ENCODE results near the gene NCOA7.

The NCOA7 gene

DNA sequence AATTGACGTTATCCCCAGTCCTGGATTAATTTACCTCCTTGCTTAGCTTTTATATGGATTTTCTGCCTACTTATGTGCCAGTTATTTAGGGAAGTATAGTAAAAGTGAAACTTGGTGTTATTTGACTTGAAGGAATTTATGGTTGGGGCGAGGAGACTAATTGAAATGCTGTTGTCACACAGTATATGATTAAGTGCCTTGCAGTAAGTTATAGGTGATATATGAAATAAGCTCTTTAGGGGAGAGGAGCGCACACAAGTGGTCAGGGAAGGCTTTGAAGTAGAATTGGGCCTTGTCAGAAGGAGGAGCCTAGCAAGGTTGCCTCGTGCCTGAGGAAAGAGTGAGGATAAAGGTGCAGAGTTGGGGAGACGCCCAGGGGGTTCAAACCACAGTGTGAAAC, 20.5 kb downstream of the NCOA7 start:
- DNase-seq = no peak

DNA sequence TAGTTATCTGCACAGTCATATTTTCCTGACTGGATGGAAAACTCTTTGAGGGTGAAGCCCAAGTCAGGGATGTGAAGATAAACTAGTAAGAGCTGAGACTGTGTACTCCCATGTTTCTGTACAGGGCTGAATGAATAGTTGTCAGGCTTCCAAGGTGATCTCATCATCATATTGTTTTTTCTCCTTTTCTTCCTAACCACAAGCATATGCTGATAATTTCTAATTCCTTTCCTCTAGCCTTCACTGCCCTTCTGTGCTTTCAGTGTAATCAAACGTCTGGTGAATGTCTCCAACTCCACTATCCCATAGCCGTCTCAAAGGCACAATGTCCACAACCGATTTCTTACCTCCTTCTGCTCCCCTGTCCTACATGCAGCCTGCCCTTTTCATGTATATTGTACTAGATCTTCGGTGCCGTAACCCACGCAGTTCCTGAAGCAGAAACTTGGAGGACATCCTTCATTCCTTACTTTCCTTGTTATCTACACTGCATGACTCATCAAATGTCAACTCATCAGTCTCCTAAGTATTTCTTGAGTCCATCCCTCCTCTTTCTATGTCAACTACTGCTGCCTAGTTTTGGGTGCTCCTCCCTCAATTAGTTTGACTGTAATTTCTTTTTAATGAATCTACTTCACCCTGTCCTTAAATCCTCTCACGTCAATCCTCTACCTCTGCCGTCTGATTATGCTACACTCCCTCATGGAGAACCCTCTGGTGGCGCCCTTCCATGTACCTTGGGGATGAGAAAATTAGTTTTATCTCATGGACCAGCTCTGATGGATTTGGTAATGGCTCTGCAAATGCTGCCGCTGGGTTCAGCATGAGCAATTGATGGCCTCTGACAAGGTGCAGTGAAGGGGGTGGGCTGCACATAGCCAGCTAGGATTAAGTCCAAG, 21.9 kb downstream of the NCOA7 start:
- DNase-seq = no peak

DNA sequence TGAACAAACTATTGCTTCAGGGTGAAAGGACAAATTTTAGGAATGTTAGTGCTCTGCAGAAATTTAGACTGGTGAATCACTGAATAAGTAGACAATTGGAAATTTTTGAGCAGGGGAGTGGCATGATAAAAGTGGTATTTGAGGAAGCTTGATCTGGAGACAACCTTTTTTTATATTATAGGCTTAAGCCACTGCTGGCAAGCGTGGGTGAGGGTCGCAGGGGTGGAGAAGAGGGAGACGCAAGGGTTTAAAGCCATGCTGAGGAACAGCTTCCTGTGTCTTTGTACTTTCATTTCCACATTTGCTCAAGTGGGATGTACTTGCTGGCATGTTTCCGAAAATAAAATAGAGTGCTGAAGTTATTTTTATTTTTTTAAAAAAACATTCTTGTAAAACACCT, 23.7 kb downstream of the NCOA7 start:
- DNase-seq = no peak

GRCh38 chr6:125815080-125815910, 24.5 kb downstream of the NCOA7 start:
- DNase-seq = no peak

GRCh38 chr6:125816828-125817280, 26.1 kb downstream of the NCOA7 start:
- DNase-seq = no peak

GRCh38 chr6:125818225-125818657, 27.5 kb downstream of the NCOA7 start:
- DNase-seq = no peak

DNA sequence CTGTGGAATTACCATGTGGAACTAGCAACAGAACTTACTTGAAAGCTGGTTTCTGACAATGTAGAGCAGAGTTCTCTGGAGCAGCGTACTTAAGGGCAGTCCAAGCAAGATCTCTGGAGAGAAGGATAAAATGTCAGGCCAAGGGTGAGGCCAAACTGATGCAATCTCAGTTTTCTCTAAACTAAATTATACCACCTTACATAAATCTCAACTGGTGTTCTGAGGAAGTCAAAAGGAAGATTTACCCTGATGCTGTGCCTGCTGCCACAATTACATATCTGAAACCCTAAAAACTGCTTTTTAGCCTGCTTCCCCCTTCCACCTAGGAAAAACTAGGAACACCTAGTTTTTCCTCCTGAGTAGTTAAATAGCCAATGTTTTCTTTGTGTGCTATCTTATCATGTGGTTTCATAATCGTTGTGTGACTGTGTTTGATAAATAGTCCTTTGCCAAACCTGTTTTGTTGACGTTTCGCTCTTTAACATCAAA, 28.1 kb downstream of the NCOA7 start:
- no peak for DNase-seq

DNA sequence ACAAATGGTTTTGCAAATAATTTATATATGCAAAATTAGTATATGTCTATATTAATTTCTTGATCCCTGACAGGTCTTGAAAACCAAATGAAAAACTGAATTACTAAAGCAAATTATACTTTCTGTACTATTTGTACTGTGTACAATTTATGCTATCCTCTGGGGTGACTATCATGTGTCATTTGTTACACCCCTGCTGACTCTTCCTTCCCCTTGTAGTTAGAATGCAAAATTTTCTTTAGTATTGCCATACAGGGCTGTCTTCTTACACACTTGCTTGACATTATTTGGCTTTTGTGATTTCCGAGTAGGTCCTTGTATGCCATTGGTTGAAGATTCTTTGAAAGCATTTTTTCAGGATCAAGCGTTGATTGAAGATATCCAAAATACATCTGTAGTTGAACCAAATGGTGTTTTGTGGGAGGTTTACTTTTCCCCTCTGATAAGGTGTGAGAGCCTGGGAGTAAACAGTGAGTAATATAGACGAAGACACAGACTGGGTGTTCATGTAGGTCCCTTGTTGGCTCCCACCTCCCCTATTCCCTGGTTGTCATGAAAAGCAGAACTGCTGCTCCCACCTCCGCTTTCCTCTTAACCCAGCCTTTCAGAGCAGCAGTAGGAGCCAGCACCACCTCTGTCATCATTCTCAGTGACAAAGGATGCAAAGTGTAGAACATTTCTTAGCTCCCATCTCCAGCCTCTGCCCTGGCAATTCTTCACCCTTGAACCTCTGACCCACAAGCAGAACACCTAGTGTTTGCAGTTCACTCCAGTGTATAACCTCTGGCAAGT, 29.0 kb downstream of the NCOA7 start:
- DNase-seq = peak in 3 of 56 donors; percentile 4 to 10 (median 8)

GRCh38 chr6:125821825-125822281, 31.1 kb downstream of the NCOA7 start:
- DNase-seq = peak in 17 of 56 donors; percentile 17 to 60 (median 26)

- no peak for DNase-seq
Measured at GRCh38 chr6:125823180-125823579, 32.4 kb downstream of the NCOA7 start.

DNA sequence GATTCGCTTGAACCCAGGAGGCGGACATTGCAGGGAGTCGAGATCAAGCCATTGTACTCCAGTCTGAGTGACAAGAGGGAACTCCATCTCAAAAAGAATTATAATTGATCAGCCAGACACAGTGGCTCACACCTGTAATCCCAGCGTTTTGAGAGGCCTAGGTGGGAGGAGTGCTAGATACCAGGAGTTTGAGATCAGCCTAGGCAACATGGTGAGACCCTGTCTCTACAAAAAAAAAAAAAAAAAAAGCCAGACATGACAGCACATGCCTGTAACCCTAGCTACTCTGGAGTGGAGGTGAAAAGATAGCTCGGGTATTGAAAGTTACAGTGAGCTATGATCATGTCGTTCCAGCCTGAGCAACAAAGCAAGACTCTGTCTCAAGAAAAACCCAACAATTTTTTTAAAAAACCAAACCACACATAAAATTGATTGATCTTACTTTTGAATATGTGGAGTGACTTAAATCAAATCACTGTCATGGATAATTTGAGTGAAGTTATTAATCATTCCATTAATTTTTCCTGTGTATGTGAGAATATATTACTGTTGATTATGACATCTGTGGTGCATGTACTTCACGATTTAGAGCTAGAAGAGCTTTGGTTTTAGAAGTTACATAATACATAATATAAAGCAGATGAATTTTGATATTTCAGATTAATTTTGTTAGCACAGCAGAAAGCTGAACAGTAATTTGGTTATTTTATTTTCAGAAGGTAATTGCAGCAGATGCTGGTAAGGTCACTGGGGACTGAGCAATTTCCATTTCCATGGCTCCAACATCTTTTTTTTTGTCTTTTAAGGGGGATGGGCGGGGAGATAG, 34.4 kb downstream of the NCOA7 start:
- no peak for DNase-seq

DNA sequence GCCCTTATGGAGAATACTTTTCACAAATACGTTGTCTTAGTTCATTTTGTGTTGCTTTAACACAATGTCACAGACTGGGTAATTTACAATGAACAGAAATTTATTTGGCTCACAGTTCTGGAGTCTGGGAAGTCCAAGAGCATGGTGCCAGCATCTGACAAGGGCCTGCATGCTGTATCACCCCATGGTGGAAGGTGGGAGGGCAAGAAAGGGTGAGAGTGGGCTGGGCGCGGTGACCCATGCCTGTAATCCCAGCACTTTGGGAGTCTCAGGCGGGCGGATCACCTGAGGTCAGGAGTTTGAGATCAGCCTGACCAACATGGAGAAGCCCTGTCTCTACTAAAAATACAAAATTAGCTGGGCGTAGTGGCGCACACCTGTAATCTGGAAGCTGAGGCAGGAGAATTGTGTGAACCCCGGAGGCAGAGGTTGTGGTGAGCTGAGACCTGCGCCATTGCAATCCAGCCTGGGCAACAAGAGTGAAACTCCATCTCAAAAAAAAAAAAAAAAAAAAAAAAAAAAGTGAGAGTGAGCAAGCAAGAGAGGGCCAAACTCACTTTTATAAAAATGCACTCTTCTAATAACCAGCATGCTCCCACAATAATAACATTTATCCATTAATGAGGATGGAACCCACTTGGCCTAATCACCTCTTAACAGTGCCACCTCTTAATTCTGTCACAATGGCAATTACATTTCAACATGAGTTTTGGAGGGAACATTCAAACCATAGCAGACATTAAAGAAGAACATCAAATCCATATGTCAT, 36.1 kb downstream of the NCOA7 start:
- DNase-seq = no peak

DNA sequence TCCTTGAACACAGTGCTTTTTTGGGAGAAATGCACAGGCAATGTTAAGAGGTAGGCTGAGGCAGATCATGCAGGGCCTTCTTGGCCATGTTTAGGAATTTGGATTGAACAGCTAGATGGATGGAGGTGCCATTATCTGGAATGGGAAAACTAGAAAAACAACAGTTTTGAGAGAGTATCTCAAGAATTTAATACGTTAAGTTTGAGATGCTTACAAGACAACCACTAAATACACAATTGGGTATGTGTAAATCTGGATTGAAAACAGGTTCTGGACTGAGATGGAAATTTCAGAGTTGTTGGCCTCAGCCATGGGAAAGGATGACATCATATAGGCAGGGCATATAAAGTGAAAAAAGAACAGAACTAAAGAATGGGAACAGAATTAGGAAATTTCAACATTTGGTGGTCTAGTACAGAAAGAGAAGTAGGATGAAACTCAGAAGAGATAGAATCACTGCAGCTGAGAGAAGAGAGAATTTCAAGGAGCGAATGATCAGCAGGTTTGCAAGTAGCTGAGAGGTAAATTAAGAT, 37.1 kb downstream of the NCOA7 start:
- no peak for DNase-seq

- no peak for DNase-seq
Measured at GRCh38 chr6:125828476-125829039, 37.8 kb downstream of the NCOA7 start.

DNA sequence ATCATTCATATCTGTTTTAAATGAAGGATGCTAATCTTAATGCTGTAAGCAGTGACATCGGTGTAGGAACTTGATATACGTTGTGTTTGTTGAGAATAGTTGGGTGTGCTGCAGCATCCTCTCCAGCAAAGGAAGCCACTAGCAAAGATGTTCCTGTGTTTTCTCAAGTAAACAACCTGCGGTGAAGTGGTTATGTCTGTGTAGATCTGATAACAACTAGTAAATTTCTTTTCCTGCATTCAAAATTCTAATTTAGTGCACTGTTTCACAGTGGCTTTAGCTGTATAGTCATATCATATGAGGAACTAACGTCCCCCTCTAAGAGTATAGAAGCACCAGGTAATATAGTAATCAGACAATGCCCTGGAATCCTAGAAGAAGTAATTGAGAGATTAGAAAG, 38.7 kb downstream of the NCOA7 start:
- DNase-seq = no peak

DNA sequence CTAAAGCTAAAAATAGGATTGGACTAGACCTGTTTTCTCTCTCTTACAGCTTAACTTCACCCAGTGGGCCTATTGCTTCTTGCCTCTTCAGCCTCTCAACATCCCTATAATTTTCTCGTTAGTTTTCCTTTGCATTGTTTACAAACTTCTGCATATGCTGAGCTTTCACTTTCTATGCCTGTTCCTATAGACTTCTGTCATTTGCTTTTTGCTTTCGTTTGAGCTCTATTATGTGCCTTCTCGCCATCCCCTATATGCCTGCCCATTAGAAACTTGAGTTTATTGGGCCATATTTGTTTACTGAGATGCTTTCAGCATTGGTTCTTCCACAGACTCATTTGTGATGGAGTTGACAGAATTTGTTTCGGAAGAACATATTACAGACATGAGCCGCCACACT, 40.9 kb downstream of the NCOA7 start:
- DNase-seq = no peak

GRCh38 chr6:125832391-125833117, 41.8 kb downstream of the NCOA7 start:
- DNase-seq = no peak

DNA sequence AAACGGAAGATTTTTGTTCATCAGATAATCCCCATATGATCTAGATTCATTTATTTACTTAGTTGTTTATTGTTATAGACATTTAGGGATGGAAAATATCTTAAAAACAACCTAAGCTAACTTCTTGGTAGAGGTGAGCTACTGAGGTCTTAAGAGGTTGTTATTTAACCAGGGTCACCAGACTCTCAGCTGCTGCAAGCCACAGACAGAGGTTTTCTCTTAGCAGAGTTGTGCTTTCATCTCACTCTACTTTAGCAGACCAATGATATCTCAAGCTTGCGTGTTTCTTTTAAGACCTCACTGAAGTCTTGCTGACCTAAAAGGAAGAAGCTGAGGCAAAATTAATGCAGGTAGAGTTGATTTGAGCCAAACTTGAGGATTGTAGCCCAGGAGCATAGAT, 43.6 kb downstream of the NCOA7 start:
- DNase-seq = no peak

All from amygdala (tissue), 56 donors.